GM10266 (cell line): ENCODE measurements around the gene MYO6.

ENCODE experiments used
- DNase-seq: peaks from one replicate; pipeline ENCODE4 v3.0.0; 2012; ENCODE audit errors: extremely low spot score
- TF ChIP-seq, protein P1 (sequence below): IDR thresholded peaks from 2 replicates; pipeline ENCODE4 v1.5.1; 2012; ENCODE audit warnings: mild to moderate bottlenecking, low read depth; ENCODE audit not compliant: control insufficient read depth, insufficient read depth; ENCODE audit errors: missing control alignments

MYO6 gene

DNA sequence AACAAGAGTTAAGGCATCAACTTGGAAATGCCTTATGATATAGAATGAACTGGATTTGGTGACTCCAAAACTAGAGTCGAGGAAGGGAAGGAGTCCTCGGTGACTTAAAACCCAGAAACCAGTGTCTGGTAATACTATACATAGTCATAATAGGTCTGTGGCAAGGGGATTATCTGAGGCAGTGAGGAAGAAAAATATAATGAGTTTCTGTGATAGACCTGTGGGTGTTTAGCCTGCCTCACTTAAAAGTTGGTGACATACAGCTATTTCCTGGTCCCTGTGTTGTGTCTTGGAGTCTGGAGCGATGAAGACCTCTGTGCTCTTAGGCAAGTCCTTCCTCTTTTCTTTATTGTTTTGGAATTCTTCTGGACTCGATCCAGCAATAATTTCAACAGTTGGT lies 5.1 kb upstream of the MYO6 start:
- no peak for DNase-seq
- TF ChIP-seq, protein P1, sequence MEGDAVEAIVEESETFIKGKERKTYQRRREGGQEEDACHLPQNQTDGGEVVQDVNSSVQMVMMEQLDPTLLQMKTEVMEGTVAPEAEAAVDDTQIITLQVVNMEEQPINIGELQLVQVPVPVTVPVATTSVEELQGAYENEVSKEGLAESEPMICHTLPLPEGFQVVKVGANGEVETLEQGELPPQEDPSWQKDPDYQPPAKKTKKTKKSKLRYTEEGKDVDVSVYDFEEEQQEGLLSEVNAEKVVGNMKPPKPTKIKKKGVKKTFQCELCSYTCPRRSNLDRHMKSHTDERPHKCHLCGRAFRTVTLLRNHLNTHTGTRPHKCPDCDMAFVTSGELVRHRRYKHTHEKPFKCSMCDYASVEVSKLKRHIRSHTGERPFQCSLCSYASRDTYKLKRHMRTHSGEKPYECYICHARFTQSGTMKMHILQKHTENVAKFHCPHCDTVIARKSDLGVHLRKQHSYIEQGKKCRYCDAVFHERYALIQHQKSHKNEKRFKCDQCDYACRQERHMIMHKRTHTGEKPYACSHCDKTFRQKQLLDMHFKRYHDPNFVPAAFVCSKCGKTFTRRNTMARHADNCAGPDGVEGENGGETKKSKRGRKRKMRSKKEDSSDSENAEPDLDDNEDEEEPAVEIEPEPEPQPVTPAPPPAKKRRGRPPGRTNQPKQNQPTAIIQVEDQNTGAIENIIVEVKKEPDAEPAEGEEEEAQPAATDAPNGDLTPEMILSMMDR = no peak

DNA sequence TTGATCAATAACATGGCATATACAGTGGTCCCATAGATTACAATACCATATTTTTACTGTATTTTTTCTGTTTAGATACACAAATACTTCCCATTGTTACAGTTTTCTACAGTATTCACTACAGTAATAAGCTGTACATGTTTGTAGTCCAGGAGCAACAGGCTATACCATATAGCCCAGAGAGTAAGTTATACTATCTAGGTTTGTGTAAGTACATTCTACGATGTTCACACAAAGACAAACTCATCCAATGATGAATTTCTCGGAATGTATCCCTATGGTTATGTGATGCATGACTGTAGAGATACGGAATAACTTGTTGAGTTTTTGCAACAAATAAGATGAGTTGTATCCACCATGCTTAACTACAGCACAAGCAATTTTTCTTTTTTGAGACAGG lies 3.6 kb upstream of the MYO6 start:
- TF ChIP-seq, protein P1 = no peak
- DNase-seq = no peak

DNA sequence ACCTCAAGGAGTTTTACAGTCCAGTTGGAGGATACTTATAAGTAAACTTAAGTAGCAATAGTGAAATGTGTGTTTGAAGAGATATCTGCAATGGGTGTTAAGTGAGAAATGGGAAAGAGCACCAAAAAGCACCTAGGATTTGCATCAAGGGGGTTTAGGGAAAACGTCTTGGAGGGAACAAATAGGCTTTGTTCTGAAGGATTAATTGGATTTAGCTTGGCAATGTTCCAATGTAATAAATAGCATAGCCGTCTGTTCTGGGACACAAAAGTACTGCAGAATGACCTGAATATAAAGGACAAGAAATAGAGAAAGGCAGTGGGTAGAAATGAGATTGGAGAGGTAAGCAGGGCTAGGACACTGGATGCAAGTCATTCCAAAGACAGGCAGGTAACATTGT lies 2.8 kb upstream of the MYO6 start:
- no peak for DNase-seq
- TF ChIP-seq, protein P1 = no peak

DNA sequence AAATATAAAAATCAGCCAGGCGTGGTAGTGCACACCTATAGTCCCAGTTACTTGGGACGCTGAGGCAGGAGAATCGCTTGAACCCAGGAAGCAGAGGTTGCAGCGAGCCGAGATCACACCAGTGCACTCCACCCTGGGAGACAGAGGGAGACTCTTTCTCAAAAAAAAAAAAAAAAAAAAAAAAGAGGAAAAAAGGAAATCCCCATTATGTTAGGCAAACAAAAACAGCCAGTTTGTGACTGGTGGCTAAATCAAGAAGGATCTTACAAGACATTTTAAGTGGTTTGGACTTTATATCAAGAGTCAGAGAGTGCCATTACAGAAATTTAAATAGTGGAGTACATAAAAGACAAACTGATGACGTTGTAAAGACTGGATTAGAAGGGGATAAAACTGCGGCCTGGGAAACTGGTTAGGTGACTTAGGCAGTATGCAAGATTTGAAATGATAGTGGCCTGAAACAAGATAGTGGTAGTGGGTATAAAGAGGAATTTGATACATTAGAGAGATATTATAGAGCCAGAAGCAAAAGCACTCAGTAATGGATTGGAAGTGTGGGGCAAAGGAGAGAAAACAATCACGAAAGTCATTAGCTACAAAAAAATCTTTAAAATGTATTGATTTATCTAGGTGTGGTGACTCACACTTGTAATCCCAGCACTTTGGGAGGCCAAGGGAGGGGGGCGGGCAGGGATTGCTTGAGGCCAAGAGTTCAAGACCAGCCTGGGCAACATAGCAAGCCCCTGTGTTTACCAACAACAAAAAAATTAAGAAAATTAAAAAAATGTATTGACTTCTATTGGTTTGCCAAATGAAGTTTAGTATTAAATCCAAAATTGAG lies 1.7 kb upstream of the MYO6 start:
- no peak for DNase-seq

DNA sequence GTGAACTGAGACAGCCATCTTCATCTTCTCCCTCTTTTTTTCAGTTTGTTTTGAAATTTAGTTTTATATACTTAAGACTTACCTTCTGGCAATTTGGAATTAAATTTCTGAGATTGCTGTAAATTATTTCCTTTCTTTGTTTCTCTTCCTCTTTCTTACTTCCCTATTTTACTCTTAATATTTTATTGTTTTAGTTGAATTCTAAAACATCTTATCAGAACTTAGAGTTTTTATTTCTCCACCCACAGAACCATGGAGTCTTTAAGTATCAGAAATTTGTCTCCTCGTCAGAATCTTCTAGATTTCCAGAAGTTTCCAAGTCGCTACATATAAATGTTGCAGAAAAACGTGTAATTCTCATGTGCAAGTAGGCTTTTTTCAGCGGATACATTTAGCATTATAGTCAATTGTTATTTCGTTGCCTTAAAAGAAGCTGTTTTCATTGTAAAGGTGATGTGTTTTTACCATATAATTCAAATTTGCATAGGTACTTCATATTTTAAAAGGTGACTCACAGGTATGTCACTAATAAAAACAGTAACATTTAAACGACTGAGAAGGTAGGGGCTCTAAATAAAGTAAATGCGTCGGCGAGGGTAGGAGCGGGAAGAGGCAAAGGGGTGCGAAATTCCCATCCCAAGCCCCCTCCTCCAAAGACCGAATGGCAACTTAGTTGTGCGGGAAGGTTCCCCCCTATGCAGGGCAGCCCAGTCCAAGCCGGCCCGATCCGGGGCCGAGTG lies 866 bp upstream of the MYO6 start:
- no peak for DNase-seq
- TF ChIP-seq, protein P1 = no peak

More for the DNA sequence above, 1.7 kb upstream of the MYO6 start:
- TF ChIP-seq, protein P1 = no peak

DNA sequence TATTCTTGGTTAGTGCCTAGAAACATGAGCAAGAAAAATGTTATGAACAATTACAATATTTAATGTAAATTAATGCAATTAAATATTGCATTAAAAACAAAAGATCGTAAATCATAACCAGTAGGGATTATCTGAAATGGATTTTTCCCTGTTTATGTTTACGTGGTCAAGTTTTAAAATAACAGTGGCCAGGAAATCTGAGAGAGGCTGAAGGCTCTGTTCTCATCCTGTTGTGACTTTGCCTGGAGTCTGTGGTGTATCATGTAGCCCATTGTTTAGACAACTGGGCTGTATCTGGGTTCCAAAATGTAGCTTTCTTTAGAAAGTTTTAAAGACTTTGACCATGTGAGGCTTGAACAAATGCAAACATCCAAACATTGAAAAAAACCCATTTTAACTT lies 2.4 kb downstream of the MYO6 start:
- DNase-seq = no peak
- TF ChIP-seq, protein P1 = no peak

DNA sequence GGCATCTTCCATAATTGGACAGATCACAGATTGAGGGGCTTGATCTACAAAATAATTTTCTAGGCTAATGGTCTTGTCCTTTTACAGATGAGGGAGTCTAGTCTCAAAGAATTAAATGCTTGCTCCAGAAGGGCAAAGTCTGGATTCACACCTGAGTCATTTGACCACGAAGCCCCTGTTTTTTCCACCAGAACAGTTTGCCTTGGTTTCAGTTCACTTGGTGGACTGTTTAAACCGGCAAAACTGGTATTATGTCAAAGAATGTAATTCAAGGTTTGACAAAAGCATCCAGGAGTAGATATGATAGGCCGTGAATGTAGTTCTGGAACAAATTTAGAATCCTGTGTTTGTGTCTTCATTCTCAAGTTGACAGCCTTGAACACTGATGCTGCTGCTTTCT lies 3.3 kb downstream of the MYO6 start:
- no peak for DNase-seq

More for the DNA sequence above, 3.3 kb downstream of the MYO6 start:
- TF ChIP-seq, protein P1 = no peak
